Measurements from ENCODE around the gene SCGN. TPM values are rescaled to one million over a fixed set of nuclear protein-coding genes. Genes with fewer than 3 reads are reported as not detected.

Gene SCGN, protein sequence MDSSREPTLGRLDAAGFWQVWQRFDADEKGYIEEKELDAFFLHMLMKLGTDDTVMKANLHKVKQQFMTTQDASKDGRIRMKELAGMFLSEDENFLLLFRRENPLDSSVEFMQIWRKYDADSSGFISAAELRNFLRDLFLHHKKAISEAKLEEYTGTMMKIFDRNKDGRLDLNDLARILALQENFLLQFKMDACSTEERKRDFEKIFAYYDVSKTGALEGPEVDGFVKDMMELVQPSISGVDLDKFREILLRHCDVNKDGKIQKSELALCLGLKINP
- total RNA-seq (ENCODE audit: unreplicated experiment): 0.85 TPM
- long read RNA-seq, partial matches to known transcripts: 0 of 1 reads
- long read RNA-seq, other reads (novel, unspliced or antisense): 1 of 1 reads

DNA sequence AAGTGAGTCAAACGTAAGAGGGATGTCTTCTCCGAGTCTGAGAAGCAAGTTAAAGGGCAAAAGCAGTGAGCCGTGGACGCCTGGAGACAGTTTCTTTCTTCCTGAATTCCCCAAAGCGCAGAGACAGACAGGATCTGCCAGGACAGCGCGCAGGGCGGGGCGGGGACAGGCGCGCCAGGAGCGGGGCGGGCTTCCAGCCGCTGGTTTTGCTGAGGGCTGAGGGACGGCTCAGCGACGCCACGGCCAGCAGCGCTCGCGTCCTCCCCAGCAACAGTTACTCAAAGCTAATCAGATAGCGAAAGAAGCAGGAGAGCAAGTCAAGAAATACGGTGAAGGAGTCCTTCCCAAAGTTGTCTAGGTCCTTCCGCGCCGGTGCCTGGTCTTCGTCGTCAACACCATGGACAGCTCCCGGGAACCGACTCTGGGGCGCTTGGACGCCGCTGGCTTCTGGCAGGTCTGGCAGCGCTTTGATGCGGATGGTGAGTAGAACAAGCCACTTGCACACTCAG lies at the start of gene SCGN:
Gene SCGN (plus strand): TSS at position 209 of the 509 bp plus-strand sequence. CDS start 189 bp downstream, at position 398.
- Mint-ChIP-seq H3K9me3 (ENCODE audit: unreplicated experiment) (no peaks in the 10 kb centered on the region), H3K4me3 (ENCODE audit: unreplicated experiment) (peak within 1 kb of the TSS; percentile 79), H3K27me3 (ENCODE audit: unreplicated experiment) (no peaks in the 10 kb centered on the region), H3K27ac (ENCODE audit: unreplicated experiment) (no peak within 1 kb of the TSS), H3K36me3 (ENCODE audit: low read depth, unreplicated experiment) (no peaks in the 10 kb centered on the region), H3K4me1 (ENCODE audit: unreplicated experiment) (peaks cover 9% of the 10 kb centered on the region)
- TF ChIP-seq, protein P1, sequence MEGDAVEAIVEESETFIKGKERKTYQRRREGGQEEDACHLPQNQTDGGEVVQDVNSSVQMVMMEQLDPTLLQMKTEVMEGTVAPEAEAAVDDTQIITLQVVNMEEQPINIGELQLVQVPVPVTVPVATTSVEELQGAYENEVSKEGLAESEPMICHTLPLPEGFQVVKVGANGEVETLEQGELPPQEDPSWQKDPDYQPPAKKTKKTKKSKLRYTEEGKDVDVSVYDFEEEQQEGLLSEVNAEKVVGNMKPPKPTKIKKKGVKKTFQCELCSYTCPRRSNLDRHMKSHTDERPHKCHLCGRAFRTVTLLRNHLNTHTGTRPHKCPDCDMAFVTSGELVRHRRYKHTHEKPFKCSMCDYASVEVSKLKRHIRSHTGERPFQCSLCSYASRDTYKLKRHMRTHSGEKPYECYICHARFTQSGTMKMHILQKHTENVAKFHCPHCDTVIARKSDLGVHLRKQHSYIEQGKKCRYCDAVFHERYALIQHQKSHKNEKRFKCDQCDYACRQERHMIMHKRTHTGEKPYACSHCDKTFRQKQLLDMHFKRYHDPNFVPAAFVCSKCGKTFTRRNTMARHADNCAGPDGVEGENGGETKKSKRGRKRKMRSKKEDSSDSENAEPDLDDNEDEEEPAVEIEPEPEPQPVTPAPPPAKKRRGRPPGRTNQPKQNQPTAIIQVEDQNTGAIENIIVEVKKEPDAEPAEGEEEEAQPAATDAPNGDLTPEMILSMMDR (IDR thresholded peaks at IDR 0.05; ENCODE audit: unreplicated experiment): no peak
- DNase-seq (ENCODE audit: low spot score): peak; percentile 85

DNA sequence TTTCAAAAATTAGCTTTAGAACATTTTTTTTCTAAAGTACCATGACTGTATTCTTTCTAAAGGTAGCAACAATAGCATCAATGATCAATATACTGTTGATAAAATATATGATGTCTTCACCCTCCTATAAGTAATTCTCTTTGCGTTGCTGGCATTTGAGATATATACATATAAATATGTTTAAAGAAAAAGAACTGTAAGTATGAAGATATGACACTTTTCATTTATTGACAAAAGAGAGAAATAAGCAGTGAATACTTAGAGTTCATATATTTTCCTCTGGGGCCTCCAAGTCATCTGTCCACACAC lies 49.4 kb upstream of the SCGN start:
- H3K27me3 Mint-ChIP-seq (ENCODE audit: unreplicated experiment): no peaks in the 10 kb centered on the region
- peaks cover 62% of the 10 kb centered on the region for H3K4me1 Mint-ChIP-seq (ENCODE audit: unreplicated experiment)
- peak overlapping the region; percentile 69 for H3K27ac Mint-ChIP-seq (ENCODE audit: unreplicated experiment)
- DNase-seq (ENCODE audit: low spot score): no peak
- no peaks in the 10 kb centered on the region for H3K9me3 Mint-ChIP-seq (ENCODE audit: unreplicated experiment)
- TF ChIP-seq, protein P1 (IDR thresholded peaks at IDR 0.05; ENCODE audit: unreplicated experiment): no peak
- peaks cover 8% of the 10 kb centered on the region for H3K36me3 Mint-ChIP-seq (ENCODE audit: low read depth, unreplicated experiment)
- H3K4me3 Mint-ChIP-seq (ENCODE audit: unreplicated experiment): no peak overlapping the region

DNA sequence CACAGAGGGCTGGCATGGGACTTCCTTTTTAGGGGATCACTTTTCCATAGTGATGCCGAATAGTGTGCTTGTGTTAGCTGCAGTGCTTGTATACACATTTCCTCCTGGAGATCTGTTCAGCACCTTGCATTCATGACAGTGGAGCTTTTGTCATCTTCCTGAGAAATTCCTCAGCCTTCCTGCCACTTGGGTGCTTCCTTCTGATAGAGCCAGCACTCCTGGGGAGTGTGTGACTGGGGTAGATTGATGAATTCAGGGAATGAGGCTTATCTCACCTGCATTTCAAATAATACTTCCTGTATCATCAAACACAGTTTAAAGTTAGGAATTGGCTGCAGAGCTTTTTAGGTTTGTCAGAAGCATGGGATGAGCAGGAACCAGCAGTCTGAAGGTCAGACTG lies 48.8 kb upstream of the SCGN start:
- TF ChIP-seq, protein P1 (IDR thresholded peaks at IDR 0.05; ENCODE audit: unreplicated experiment): no peak
- Mint-ChIP-seq H3K4me1 (ENCODE audit: unreplicated experiment) (peaks cover 64% of the 10 kb centered on the region), H3K9me3 (ENCODE audit: unreplicated experiment) (no peaks in the 10 kb centered on the region), H3K27ac (ENCODE audit: unreplicated experiment) (peak overlapping the region; percentile 69), H3K36me3 (ENCODE audit: low read depth, unreplicated experiment) (peaks cover 8% of the 10 kb centered on the region), H3K4me3 (ENCODE audit: unreplicated experiment) (no peak overlapping the region), H3K27me3 (ENCODE audit: unreplicated experiment) (no peaks in the 10 kb centered on the region)
- DNase-seq (ENCODE audit: low spot score): peak; percentile 18

DNA sequence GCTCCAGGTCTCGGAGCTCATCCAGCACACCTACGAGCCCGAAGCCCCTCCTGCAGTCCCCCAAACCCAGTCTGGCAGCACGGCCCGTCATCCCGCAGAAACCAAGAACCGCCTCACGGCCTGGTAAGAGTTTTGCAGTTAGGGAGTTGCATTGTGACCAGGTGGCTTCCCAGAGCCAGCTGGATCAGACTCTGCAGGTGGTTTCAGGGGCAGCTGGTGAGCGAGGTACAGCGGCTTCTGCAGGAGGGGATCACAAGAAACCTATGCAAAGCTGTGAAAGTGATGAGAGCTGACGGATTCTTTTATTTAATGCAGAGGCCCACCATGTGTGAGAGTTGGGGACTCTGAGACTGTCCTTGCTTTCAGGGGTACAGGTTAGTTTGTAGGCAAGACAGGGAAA lies 45.9 kb upstream of the SCGN start:
- DNase-seq (ENCODE audit: low spot score): no peak
- peaks cover 48% of the 10 kb centered on the region for H3K4me1 Mint-ChIP-seq (ENCODE audit: unreplicated experiment)
- no peaks in the 10 kb centered on the region for H3K9me3 Mint-ChIP-seq (ENCODE audit: unreplicated experiment)
- TF ChIP-seq, protein P1 (IDR thresholded peaks at IDR 0.05; ENCODE audit: unreplicated experiment): no peak
- H3K36me3 Mint-ChIP-seq (ENCODE audit: low read depth, unreplicated experiment): peaks cover 3% of the 10 kb centered on the region
- H3K27ac Mint-ChIP-seq (ENCODE audit: unreplicated experiment): no peak overlapping the region
- H3K27me3 Mint-ChIP-seq (ENCODE audit: unreplicated experiment): no peaks in the 10 kb centered on the region
- H3K4me3 Mint-ChIP-seq (ENCODE audit: unreplicated experiment): no peak overlapping the region

DNA sequence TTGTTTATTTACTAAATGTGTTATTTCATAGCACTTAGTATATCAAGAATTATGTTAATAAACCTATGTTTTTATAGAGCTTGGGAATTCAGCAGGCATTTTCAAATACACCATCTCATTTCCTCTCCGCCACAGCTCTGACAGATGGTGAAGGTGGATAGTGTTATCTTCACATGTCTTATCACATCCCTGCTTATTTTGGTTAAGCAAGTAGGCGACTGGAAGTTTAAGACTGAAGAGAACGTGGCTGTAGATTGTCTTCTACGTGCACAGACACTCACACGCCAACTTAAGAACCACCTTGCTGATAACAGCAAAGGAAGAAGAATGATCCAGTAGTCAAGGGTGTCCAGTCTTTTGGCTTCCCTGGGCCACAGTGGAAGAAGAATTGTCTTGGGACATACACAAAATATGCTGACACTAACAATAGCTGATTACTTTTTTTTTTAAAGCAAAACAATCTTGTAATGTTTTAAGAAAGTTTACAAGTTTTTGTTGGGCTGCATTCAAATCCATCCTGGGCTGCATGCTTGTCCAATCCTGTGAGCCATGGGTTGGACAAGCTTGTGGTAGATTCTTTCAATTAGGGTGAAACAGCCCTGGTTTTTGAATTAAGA lies 43.3 kb upstream of the SCGN start:
- Mint-ChIP-seq H3K36me3 (ENCODE audit: low read depth, unreplicated experiment) (peaks cover 3% of the 10 kb centered on the region), H3K27ac (ENCODE audit: unreplicated experiment) (no peak overlapping the region), H3K27me3 (ENCODE audit: unreplicated experiment) (no peaks in the 10 kb centered on the region), H3K4me1 (ENCODE audit: unreplicated experiment) (peaks cover 37% of the 10 kb centered on the region), H3K4me3 (ENCODE audit: unreplicated experiment) (no peak overlapping the region), H3K9me3 (ENCODE audit: unreplicated experiment) (no peaks in the 10 kb centered on the region)
- TF ChIP-seq, protein P1 (IDR thresholded peaks at IDR 0.05; ENCODE audit: unreplicated experiment): no peak
- no peak for DNase-seq (ENCODE audit: low spot score)

All from endothelial cell (in vitro differentiated cells).